NCI-H187 (cell line): ENCODE results near the gene TAF1A.
A peak's percentile ranks its signal among the peaks of the same experiment; 100 is the strongest.
"Not testable (repeated sequence)": the region's sequence is repeated elsewhere in the genome, so short reads cannot be mapped to it uniquely, and the experiment has no call there.

Experiments used
- DNase-seq, 2 experiments: peaks; one replicate each; lab custom pipeline; 2025; lab: John Stamatoyannopoulos, UW

The TAF1A gene

GRCh38 chr1:222589462-222590302 is at the start of gene TAF1A:
Gene TAF1A, minus strand, starts transcription at chr1:222589933.
- peak; percentile 28 to 32 for DNase-seq

GRCh38 chr1:222634180-222635013 is 44.7 kb upstream of the TAF1A start:
- peak; percentile 46 to 51 for DNase-seq

GRCh38 chr1:222632749-222633148 is 43.0 kb upstream of the TAF1A start:
- no peak for DNase-seq

- DNase-seq = no peak
Observed at GRCh38 chr1:222631611-222632208, 42.0 kb upstream of the TAF1A start.

GRCh38 chr1:222629921-222630535 is 40.3 kb upstream of the TAF1A start:
- DNase-seq = no peak

GRCh38 chr1:222627232-222627631 is 37.5 kb upstream of the TAF1A start:
- no peak for DNase-seq

GRCh38 chr1:222624214-222624613 is 34.5 kb upstream of the TAF1A start:
- DNase-seq = no peak

GRCh38 chr1:222623458-222623857 is 33.7 kb upstream of the TAF1A start:
- no peak for DNase-seq

- no peak for DNase-seq
Observed at GRCh38 chr1:222622765-222623164, 33.0 kb upstream of the TAF1A start.

- no peak for DNase-seq
Observed at GRCh38 chr1:222620566-222620965, 30.8 kb upstream of the TAF1A start.

GRCh38 chr1:222618880-222619596 is 29.3 kb upstream of the TAF1A start:
- DNase-seq = no peak

GRCh38 chr1:222618001-222618879 is 28.5 kb upstream of the TAF1A start, which contains the start of gene MIA3:
Gene MIA3, plus strand, starts transcription at chr1:222618097. Its CDS starts 14 bp downstream, at chr1:222618111.
- DNase-seq = no peak

GRCh38 chr1:222617367-222617951 is 27.7 kb upstream of the TAF1A start:
- peak; percentile 32 to 60 for DNase-seq

- no peak for DNase-seq
Observed at GRCh38 chr1:222616525-222616924, 26.8 kb upstream of the TAF1A start.

- no peak for DNase-seq
Observed at GRCh38 chr1:222613627-222614026, 23.9 kb upstream of the TAF1A start.

- no peak for DNase-seq
Observed at GRCh38 chr1:222610728-222611127, 21.0 kb upstream of the TAF1A start.

GRCh38 chr1:222609111-222609510 is 19.4 kb upstream of the TAF1A start:
- DNase-seq = not testable (repeated sequence)

- DNase-seq = no peak
Observed at GRCh38 chr1:222606757-222607156, 17.0 kb upstream of the TAF1A start.

GRCh38 chr1:222601257-222601656 is 11.5 kb upstream of the TAF1A start:
- no peak for DNase-seq

- no peak for DNase-seq
Observed at GRCh38 chr1:222600281-222600680, 10.5 kb upstream of the TAF1A start.
